A204.1 (cell line): ENCODE data around the gene CTSV.
"Not testable (repeated sequence)": the region's sequence is repeated elsewhere in the genome, so short reads cannot be mapped to it uniquely, and the experiment has no call there.

Experiments used
- FAIRE-seq: peaks from 2 replicates; lab custom pipeline; 2012; peaks lifted over from hg19 to GRCh38; lab: Jason Lieb, UNC

Gene CTSV

GRCh38 chr9:97038611-97039513 lies at the start of gene CTSV:
CTSV (minus strand) TSS chr9:97039142; CDS start chr9:97038043, 1,099 bp downstream.
- FAIRE-seq = no peak

- not testable (repeated sequence) for FAIRE-seq
Observed at GRCh38 chr9:97087668-97088215, 48.8 kb upstream of the CTSV start.

GRCh38 chr9:97084562-97084991 lies 45.6 kb upstream of the CTSV start:
- FAIRE-seq = not testable (repeated sequence)

- FAIRE-seq = no peak
Observed at GRCh38 chr9:97078362-97078761, 39.4 kb upstream of the CTSV start.

GRCh38 chr9:97077452-97078295 lies 38.7 kb upstream of the CTSV start:
- FAIRE-seq = no peak

- not testable (repeated sequence) for FAIRE-seq
Observed at GRCh38 chr9:97076731-97077451, 37.9 kb upstream of the CTSV start.

- FAIRE-seq = no peak
Observed at GRCh38 chr9:97076238-97076637, 37.3 kb upstream of the CTSV start.

GRCh38 chr9:97075289-97075985 lies 36.5 kb upstream of the CTSV start:
- FAIRE-seq = no peak

GRCh38 chr9:97073506-97073905 lies 34.6 kb upstream of the CTSV start:
- no peak for FAIRE-seq

GRCh38 chr9:97072285-97072776 lies 33.4 kb upstream of the CTSV start:
- no peak for FAIRE-seq

- FAIRE-seq = not testable (repeated sequence)
Observed at GRCh38 chr9:97070325-97070724, 31.4 kb upstream of the CTSV start.

- no peak for FAIRE-seq
Observed at GRCh38 chr9:97067490-97067889, 28.5 kb upstream of the CTSV start.

- no peak for FAIRE-seq
Observed at GRCh38 chr9:97064176-97064575, 25.2 kb upstream of the CTSV start.

- no peak for FAIRE-seq
Observed at GRCh38 chr9:97060796-97061195, 21.9 kb upstream of the CTSV start.

GRCh38 chr9:97059626-97060025 lies 20.7 kb upstream of the CTSV start:
- no peak for FAIRE-seq

GRCh38 chr9:97057651-97058050 lies 18.7 kb upstream of the CTSV start:
- no peak for FAIRE-seq

GRCh38 chr9:97055891-97056290 lies 16.9 kb upstream of the CTSV start:
- FAIRE-seq = not testable (repeated sequence)

- no peak for FAIRE-seq
Observed at GRCh38 chr9:97053717-97054116, 14.8 kb upstream of the CTSV start.

GRCh38 chr9:97052735-97053134 lies 13.8 kb upstream of the CTSV start:
- FAIRE-seq = no peak

- FAIRE-seq = no peak
Observed at GRCh38 chr9:97046228-97046627, 7.3 kb upstream of the CTSV start.

- no peak for FAIRE-seq
Observed at GRCh38 chr9:97045300-97045699, 6.4 kb upstream of the CTSV start.
